B cell (primary cell): ENCODE measurements around the gene VAV2.

Experiments
- EZH2 ChIP-seq: IDR thresholded peaks from 2 replicates; pipeline ENCODE4 v1.6.1; 2012; ENCODE audit warnings: borderline replicate concordance, low read depth, mild to moderate bottlenecking, moderate library complexity, low read length; ENCODE audit not compliant: insufficient read depth, poor library complexity, severe bottlenecking
- TF ChIP-seq, protein P1 (sequence below): fragments of 200-600 bp; IDR thresholded peaks from one replicate; pipeline ENCODE4 v1.8.0; 2022; ENCODE audit warnings: antibody characterized with exemption, mild to moderate bottlenecking

DNA sequence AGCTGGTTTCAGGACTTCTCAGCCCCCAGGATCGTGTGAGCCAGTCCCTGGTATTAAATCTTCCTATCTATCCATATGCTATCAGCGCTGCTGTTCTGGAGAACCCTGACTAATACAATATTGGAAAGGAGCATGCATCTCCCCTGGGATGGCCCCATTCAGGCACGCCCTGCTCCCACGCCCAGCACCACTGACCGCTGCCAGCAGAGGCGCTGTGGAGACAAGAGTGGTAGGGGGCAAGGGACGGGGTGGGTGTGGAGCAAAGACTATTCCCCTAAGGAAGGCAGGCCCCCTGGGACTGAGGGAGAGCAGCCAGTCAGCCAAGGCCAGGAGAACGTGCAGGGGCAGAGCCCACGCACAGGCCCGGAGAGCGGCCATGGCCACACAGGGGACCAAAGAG, 116.0 kb downstream of the VAV2 start:
- TF ChIP-seq, protein P1, sequence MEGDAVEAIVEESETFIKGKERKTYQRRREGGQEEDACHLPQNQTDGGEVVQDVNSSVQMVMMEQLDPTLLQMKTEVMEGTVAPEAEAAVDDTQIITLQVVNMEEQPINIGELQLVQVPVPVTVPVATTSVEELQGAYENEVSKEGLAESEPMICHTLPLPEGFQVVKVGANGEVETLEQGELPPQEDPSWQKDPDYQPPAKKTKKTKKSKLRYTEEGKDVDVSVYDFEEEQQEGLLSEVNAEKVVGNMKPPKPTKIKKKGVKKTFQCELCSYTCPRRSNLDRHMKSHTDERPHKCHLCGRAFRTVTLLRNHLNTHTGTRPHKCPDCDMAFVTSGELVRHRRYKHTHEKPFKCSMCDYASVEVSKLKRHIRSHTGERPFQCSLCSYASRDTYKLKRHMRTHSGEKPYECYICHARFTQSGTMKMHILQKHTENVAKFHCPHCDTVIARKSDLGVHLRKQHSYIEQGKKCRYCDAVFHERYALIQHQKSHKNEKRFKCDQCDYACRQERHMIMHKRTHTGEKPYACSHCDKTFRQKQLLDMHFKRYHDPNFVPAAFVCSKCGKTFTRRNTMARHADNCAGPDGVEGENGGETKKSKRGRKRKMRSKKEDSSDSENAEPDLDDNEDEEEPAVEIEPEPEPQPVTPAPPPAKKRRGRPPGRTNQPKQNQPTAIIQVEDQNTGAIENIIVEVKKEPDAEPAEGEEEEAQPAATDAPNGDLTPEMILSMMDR = no peak
- TF ChIP-seq EZH2 = no peak
